AG09309 (cell line): ENCODE results near the gene FGF1.

Experiments
- DNase-seq: peaks from one replicate; pipeline ENCODE4 v3.0.0-alpha.2; 2010; ENCODE audit warnings: low read depth
- H3K4me3 ChIP-seq: 2 replicates; pipeline ENCODE4 v1.5.1; 2011; ENCODE audit warnings: mild to moderate bottlenecking, low read depth, low read length, moderate library complexity; ENCODE audit not compliant: control insufficient read depth
- TF ChIP-seq, protein P1 (sequence below): IDR thresholded peaks from 2 replicates; pipeline ENCODE4 v1.5.1; 2011; ENCODE audit warnings: mild to moderate bottlenecking, low read depth, low read length, inconsistent platforms; ENCODE audit not compliant: insufficient read depth, control insufficient read depth; ENCODE audit errors: missing control alignments

FGF1 gene

DNA sequence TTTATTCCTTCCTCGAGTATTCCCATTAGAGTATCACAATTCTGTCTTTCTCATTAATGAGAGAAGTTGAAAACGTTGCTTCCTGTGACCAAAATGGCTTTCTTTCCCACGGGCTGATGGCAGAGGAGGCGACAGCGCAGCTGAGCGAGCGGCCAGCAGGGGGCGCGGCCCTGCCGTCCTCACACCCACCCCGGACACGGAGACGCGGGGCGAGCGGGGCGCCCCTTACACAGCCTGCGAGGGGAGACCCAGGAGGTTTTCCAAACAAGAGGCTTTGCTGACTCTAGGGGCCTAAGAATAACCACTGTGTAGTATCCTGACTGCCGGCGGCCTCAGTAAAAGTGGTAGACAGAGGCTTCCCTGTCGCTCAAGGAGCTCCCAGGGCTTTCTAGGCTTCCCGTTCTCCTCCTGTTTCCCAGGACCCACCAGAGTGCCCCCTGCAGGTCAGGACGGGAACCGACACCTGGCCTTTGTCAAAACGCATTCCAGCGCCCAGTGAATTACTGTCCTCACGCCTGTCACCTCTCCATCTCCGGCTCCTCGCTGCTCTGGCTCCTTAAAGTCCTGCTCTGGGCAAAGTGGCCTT, 27.3 kb upstream of the FGF1 start:
- TF ChIP-seq, protein P1, sequence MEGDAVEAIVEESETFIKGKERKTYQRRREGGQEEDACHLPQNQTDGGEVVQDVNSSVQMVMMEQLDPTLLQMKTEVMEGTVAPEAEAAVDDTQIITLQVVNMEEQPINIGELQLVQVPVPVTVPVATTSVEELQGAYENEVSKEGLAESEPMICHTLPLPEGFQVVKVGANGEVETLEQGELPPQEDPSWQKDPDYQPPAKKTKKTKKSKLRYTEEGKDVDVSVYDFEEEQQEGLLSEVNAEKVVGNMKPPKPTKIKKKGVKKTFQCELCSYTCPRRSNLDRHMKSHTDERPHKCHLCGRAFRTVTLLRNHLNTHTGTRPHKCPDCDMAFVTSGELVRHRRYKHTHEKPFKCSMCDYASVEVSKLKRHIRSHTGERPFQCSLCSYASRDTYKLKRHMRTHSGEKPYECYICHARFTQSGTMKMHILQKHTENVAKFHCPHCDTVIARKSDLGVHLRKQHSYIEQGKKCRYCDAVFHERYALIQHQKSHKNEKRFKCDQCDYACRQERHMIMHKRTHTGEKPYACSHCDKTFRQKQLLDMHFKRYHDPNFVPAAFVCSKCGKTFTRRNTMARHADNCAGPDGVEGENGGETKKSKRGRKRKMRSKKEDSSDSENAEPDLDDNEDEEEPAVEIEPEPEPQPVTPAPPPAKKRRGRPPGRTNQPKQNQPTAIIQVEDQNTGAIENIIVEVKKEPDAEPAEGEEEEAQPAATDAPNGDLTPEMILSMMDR, result peak; percentile 83
- H3K4me3 ChIP-seq, result peak overlapping the region; percentile 59
- no peak for DNase-seq

DNA sequence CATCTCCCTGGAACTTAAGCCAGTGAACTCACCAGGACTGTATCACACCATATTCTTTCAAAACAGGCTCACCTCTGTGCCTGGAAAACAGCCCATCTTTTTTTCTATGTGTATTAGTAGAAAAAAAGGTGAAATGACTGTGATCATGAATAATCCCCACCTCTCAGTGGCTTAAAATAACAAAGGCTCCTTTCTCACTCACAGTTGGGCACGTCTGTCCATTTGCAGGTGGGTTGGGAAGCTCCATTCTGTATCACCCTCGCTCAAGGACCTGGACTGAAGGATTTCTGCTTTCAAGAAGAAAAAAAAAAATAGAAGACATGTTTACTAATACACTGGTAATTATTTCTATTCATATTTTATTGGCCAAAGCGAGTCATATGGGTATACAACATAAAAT, 17.3 kb upstream of the FGF1 start:
- H3K4me3 ChIP-seq, result no peak overlapping the region
- TF ChIP-seq, protein P1, result no peak
- DNase-seq, result no peak

DNA sequence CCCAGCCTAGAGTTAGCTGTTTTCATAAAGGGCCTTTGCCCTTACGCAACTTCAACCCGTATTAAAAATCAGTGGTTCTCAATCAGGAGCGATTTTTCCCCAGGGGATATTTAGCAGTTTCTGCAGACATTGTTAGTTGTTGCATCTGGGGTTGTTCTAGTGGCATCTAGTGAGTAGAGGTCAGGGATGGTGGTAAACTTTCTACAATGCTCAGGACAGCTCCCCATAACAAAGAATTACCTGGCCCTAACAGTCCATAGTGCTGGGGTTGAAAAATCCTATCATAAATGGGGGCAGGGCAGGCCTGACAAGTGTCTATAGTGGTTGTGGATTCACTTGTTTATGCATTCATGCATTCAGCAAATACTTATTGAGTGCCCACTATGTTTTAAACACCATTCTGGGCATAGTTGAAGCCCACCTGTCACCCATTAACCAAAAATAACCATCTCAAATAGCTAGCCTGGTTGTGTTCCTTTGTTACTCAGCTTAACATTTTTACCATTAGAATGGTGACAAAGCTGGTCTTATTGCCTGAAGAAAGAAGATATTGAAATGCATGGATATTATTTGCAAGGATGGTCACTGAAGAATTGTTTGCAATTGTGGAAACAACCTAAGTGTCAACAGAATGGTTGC, 15.9 kb upstream of the FGF1 start:
- TF ChIP-seq, protein P1, result no peak
- DNase-seq, result no peak
- no peak overlapping the region for H3K4me3 ChIP-seq

DNA sequence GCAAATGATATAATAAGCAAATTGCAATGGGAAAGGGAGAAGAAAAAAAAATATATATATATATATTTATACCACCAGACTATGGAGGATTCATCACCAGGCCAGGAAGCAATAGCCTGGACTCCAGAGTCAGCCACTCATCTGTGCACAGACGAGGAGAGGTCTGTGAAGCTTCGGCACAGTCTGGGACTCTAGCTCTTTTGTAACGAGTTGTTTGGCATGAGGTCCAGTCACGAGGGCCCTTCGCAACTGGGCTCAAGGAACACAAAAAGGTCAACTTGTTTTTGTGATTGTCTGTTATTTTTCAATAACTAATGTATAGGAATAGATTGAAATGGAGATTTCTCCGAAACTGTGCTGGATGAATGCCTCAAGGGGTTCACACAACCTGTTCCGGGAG, 14.7 kb upstream of the FGF1 start:
- TF ChIP-seq, protein P1, result no peak
- no peak for DNase-seq
- H3K4me3 ChIP-seq, result no peak overlapping the region

DNA sequence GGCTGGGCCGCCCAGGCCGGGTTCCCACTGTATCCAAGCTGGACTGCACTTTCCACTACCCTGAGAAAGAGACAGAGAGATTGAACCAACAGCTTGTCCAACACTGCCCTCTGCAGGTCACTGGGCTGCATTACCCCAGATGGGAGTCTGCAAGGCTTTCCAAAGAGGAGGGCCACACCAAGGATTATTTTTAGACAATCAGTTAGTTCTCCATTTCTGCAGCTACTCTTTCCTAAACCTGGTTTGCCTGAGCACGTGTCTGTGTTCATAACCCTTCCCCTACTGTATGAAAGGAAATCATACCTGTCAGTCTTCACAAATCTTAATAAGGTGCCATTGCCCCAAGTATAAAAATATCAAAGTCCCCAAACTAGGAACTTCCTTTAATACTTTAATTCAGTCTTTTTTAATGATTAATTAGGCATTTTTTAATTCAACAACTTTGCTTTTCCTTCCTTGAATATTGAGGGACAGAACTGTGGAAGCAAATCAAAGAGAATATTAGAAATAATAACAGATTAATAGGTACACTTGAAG, 13.4 kb upstream of the FGF1 start:
- no peak for DNase-seq
- TF ChIP-seq, protein P1, result peak; percentile 92
- no peak overlapping the region for H3K4me3 ChIP-seq

DNA sequence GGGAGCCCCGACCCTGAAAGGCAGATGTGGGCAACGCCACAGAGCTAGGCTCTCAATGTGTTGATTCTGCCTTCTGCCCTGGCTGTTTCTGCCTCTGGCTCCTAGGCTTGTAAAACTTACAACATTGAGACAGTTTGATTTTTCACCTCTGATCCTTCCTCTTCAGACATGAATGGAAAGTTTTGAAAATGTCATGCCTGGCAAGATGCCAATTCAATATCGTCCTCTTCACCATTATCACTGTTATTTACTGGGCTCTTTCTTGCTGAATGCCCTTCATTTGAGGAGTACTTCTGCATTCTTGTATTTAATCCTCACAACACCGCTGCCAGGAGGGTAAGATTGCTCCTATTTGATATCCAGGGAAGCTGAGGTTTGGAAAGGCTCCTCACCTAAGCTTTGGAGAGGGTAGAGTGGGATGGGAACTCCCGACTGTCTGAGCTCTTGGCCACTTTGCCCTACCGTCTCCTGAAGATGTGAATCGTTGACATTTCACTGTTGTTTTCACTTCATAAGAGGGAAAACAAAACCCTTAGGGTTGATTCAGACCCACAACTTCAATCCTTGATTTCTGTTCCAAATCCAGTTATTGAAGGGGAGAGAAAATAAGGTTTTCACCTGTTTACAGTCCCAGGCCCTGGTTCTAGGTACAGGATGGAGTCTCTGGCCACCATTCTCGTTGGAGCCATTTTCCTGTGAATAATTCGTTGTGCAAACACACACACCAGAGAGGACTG, 12.7 kb upstream of the FGF1 start:
- no peak overlapping the region for H3K4me3 ChIP-seq
- DNase-seq, result no peak
- TF ChIP-seq, protein P1, result no peak
